Bronchial epithelial cell (primary cell): Measurements from ENCODE around the gene DYNLT1. TPM values are rescaled to one million over a fixed set of nuclear protein-coding genes. Genes with fewer than 3 reads are reported as not detected.
"Not testable (repeated sequence)": the region's sequence is repeated elsewhere in the genome, so short reads cannot be mapped to it uniquely, and the experiment has no call there.

Experiments
- DNase-seq: peaks from one replicate; pipeline ENCODE4 v3.0.0-alpha.2; 2010; ENCODE audit warnings: low read depth
- FAIRE-seq: peaks from 2 replicates; lab custom pipeline; 2011; peaks lifted over from hg19 to GRCh38; lab: Jason Lieb, UNC
- H3K27me3 ChIP-seq: 2 replicates; pipeline ENCODE4 v1.5.1; 2011; ENCODE audit warnings: low read length; ENCODE audit not compliant: control insufficient read depth, insufficient read depth
- H3K36me3 ChIP-seq: 2 replicates; pipeline ENCODE4 v1.5.1; 2011; ENCODE audit warnings: low read length; ENCODE audit not compliant: control insufficient read depth, insufficient read depth
- H3K4me3 ChIP-seq: 2 replicates; pipeline ENCODE4 v1.5.1; 2011; ENCODE audit warnings: mild to moderate bottlenecking, low read depth, low read length, control low read depth
- total RNA-seq: library from RNA; depleted of rRNA; stranded (reverse); fragments of >200 nt; gene quantifications from 2 replicates; pipeline ENCODE4 v1.2.1, GENCODE V29; 2014
- TF ChIP-seq, protein P1 (sequence below): IDR thresholded peaks from 2 replicates; pipeline ENCODE4 v1.5.1; 2011; ENCODE audit warnings: mild to moderate bottlenecking, moderate library complexity, low read length, control low read depth, inconsistent platforms; ENCODE audit not compliant: insufficient read depth, severe bottlenecking

DYNLT1 gene
- total RNA-seq, 1 donor from 2014 or later = 43.4 TPM

- DNase-seq = no peak
- H3K4me3 ChIP-seq = no peak overlapping the region
- FAIRE-seq = no peak
- no peaks in the 10 kb centered on the region for H3K27me3 ChIP-seq
- no peaks in the 10 kb centered on the region for H3K36me3 ChIP-seq
- TF ChIP-seq, protein P1, sequence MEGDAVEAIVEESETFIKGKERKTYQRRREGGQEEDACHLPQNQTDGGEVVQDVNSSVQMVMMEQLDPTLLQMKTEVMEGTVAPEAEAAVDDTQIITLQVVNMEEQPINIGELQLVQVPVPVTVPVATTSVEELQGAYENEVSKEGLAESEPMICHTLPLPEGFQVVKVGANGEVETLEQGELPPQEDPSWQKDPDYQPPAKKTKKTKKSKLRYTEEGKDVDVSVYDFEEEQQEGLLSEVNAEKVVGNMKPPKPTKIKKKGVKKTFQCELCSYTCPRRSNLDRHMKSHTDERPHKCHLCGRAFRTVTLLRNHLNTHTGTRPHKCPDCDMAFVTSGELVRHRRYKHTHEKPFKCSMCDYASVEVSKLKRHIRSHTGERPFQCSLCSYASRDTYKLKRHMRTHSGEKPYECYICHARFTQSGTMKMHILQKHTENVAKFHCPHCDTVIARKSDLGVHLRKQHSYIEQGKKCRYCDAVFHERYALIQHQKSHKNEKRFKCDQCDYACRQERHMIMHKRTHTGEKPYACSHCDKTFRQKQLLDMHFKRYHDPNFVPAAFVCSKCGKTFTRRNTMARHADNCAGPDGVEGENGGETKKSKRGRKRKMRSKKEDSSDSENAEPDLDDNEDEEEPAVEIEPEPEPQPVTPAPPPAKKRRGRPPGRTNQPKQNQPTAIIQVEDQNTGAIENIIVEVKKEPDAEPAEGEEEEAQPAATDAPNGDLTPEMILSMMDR = no peak
These were observed 30.0 kb upstream of the DYNLT1 start for GRCh38 chr6:158674342-158675131.

- DNase-seq (no peak), FAIRE-seq (no peak)
- no peak overlapping the region for H3K4me3 ChIP-seq
- TF ChIP-seq, protein P1 = no peak
- H3K27me3 ChIP-seq = no peaks in the 10 kb centered on the region
- H3K36me3 ChIP-seq = no peaks in the 10 kb centered on the region
These were observed 28.2 kb upstream of the DYNLT1 start for GRCh38 chr6:158672726-158673125.

DNA sequence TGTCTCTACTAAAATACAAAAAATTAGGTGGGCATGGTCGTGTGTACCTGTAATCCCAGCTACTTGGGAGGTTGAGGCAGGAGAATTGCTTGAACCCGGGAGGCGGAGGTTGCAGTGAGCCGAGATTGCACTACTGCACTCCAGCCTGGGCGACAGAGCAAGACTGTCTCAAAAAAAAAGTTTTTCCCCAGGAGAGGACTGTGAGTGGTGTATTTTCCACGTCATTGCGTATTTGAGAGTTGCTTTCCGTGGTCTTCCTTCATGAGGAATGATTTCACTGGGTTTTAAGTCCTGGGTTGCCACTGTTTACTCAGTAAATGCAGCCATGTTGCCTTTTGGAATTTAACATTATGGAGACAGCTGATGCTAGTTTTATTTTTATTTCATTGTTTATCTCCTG is 27.6 kb upstream of the DYNLT1 start:
- not testable (repeated sequence) for FAIRE-seq, H3K4me3 ChIP-seq, H3K36me3 ChIP-seq, H3K27me3 ChIP-seq, DNase-seq

GRCh38 chr6:158669145-158670035 is 24.8 kb upstream of the DYNLT1 start:
- FAIRE-seq = no peak
- TF ChIP-seq, protein P1 = no peak

GRCh38 chr6:158668707-158669103 is 24.2 kb upstream of the DYNLT1 start:
- Histone ChIP-seq H3K36me3 (no peaks in the 10 kb centered on the region), H3K4me3 (no peak overlapping the region), H3K27me3 (no peaks in the 10 kb centered on the region)
- TF ChIP-seq, protein P1 = no peak
- FAIRE-seq = no peak
- DNase-seq = no peak

More at GRCh38 chr6:158669145-158670035, 24.8 kb upstream of the DYNLT1 start:
- DNase-seq = peak; percentile 78
- Histone ChIP-seq H3K4me3 (no peak overlapping the region), H3K27me3 (no peaks in the 10 kb centered on the region), H3K36me3 (no peaks in the 10 kb centered on the region)

GRCh38 chr6:158667360-158667981 is 22.9 kb upstream of the DYNLT1 start:
- Histone ChIP-seq H3K27me3 (no peaks in the 10 kb centered on the region), H3K4me3 (no peak overlapping the region), H3K36me3 (no peaks in the 10 kb centered on the region)
- TF ChIP-seq, protein P1 = no peak
- no peak for DNase-seq
- no peak for FAIRE-seq
